Measurements from ENCODE around the gene FOSL1. TPM values are rescaled to one million over a fixed set of nuclear protein-coding genes. Genes with fewer than 3 reads are reported as not detected.

The FOSL1 gene
- total and polyA plus RNA-seq, 2 of the 13 experiments (the other 11 are each of a cell fraction or from before 2014, with no cell fraction given) = 4.0 to 4.1 TPM

DNA sequence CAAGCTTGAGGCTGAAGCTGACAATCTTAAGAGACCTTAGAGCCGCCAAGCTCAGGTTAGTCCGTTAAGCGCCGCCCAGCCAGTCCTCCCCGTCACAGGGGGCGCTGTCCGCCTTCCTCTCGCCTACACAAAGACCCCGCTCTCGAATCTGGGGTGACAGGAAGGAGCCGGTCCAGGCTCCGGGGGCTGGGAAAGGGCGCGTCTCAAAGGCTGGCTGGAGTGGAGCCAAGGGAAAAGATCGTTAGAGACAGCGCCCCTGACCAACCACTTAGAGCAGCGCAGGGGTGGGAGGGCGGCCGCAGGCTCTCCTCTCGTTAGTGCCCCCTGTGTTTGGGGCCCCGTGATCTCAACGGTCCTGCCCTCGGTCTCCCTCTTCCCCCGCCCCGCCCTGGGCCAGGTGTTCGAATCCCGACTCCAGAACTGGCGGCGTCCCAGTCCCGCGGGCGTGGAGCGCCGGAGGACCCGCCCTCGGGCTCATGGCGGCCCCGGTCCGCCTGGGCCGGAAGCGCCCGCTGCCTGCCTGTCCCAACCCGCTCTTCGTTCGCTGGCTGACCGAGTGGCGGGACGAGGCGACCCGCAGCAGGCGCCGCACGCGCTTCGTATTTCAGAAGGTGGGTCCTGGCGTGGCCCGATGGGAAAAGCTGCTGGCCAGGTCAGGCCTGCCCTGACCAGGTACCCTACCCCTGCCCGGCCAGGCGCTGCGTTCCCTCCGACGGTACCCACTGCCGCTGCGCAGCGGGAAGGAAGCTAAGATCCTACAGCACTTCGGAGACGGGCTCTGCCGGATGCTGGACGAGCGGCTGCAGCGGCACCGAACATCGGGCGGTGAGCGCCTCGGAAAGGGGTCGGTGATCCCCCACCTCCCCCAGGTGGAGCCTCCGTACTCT is 39.7 kb downstream of the FOSL1 start, which contains the start of gene MUS81 (continued):
- TF ChIP-seq, protein P1, sequence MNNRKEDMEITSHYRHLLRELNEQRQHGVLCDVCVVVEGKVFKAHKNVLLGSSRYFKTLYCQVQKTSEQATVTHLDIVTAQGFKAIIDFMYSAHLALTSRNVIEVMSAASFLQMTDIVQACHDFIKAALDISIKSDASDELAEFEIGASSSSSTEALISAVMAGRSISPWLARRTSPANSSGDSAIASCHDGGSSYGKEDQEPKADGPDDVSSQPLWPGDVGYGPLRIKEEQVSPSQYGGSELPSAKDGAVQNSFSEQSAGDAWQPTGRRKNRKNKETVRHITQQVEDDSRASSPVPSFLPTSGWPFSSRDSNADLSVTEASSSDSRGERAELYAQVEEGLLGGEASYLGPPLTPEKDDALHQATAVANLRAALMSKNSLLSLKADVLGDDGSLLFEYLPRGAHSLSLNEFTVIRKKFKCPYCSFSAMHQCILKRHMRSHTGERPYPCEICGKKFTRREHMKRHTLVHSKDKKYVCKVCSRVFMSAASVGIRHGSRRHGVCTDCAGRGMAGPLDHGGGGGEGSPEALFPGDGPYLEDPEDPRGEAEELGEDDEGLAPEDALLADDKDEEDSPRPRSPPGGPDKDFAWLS (CRISPR knock-in tag; IDR thresholded peaks at IDR 0.05; ENCODE audit: borderline replicate concordance) = no peak
- TF ChIP-seq SNAI1 (CRISPR knock-in tag; IDR thresholded peaks at IDR 0.05; ENCODE audit: borderline replicate concordance) = peak; percentile 92
- peak; percentile 35 for TF ChIP-seq ZNF781 (CRISPR knock-in tag; IDR thresholded peaks at IDR 0.05; ENCODE audit: borderline replicate concordance, not compliant biosample characterization)
- TF ChIP-seq ESRRA (CRISPR knock-in tag; IDR thresholded peaks at IDR 0.05; ENCODE audit: low read depth) = peak; percentile 53; the same call in 1 of the 2 replicates
- peak; percentile 71 for TF ChIP-seq JARID2 (CRISPR knock-in tag; IDR thresholded peaks at IDR 0.05; ENCODE audit: insufficient replicate concordance)
- TF ChIP-seq ZNF34 (CRISPR knock-in tag; IDR thresholded peaks at IDR 0.05; ENCODE audit: borderline replicate concordance) = no peak
- TF ChIP-seq, protein P2, sequence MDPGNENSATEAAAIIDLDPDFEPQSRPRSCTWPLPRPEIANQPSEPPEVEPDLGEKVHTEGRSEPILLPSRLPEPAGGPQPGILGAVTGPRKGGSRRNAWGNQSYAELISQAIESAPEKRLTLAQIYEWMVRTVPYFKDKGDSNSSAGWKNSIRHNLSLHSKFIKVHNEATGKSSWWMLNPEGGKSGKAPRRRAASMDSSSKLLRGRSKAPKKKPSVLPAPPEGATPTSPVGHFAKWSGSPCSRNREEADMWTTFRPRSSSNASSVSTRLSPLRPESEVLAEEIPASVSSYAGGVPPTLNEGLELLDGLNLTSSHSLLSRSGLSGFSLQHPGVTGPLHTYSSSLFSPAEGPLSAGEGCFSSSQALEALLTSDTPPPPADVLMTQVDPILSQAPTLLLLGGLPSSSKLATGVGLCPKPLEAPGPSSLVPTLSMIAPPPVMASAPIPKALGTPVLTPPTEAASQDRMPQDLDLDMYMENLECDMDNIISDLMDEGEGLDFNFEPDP (CRISPR knock-in tag; conservative IDR thresholded peaks at IDR 0.05) = 0 out of 2 replicates have a peak, but pooled peaks have one; percentile 55
- TF ChIP-seq MYNN (CRISPR knock-in tag; IDR thresholded peaks at IDR 0.05; ENCODE audit: low read depth) = no peak
- peak; percentile 86 for TF ChIP-seq ZNF709 (CRISPR knock-in tag; IDR thresholded peaks at IDR 0.05)
- no peak for TF ChIP-seq ZNF549 (CRISPR knock-in tag; IDR thresholded peaks at IDR 0.05)
- no peak for TF ChIP-seq SRSF4 (IDR thresholded peaks at IDR 0.05; ENCODE audit: low read depth, low read length, poor library complexity, severe bottlenecking)
- no peak for TF ChIP-seq HMGA1 (CRISPR knock-in tag; conservative IDR thresholded peaks at IDR 0.05)
- TF ChIP-seq JUN (CRISPR knock-in tag; IDR thresholded peaks at IDR 0.05) = no peak
- TF ChIP-seq GATA4 (IDR thresholded peaks at IDR 0.05; ENCODE audit: borderline replicate concordance, low read depth) = no peak
- no peak for TF ChIP-seq NFE2L2 (IDR thresholded peaks at IDR 0.05; ENCODE audit: low read length)
- TF ChIP-seq SOX13 (IDR thresholded peaks at IDR 0.05) = no peak
- TF ChIP-seq SOX13 (CRISPR knock-in tag; conservative IDR thresholded peaks at IDR 0.05 in 1 of 2, IDR thresholded peaks at IDR 0.05 in 1 of 2) = no peak
- TF ChIP-seq, protein P3, sequence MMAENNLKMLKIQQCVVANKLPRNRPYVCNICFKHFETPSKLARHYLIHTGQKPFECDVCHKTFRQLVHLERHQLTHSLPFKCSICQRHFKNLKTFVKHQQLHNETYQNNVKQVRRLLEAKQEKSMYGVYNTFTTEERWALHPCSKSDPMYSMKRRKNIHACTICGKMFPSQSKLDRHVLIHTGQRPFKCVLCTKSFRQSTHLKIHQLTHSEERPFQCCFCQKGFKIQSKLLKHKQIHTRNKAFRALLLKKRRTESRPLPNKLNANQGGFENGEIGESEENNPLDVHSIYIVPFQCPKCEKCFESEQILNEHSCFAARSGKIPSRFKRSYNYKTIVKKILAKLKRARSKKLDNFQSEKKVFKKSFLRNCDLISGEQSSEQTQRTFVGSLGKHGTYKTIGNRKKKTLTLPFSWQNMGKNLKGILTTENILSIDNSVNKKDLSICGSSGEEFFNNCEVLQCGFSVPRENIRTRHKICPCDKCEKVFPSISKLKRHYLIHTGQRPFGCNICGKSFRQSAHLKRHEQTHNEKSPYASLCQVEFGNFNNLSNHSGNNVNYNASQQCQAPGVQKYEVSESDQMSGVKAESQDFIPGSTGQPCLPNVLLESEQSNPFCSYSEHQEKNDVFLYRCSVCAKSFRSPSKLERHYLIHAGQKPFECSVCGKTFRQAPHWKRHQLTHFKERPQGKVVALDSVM (CRISPR knock-in tag; IDR thresholded peaks at IDR 0.05) = no peak
- TF ChIP-seq SNRNP70 (IDR thresholded peaks at IDR 0.05; ENCODE audit: low read depth, low read length) = no peak
- TF ChIP-seq ZNF224 (CRISPR knock-in tag; IDR thresholded peaks at IDR 0.05) = 0 out of 2 replicates have a peak, but pooled peaks have one; percentile 33
- peak; percentile 84 for TF ChIP-seq FOXC1 (CRISPR knock-in tag; IDR thresholded peaks at IDR 0.05; ENCODE audit: borderline replicate concordance)
- no peak for TF ChIP-seq CBX1 (IDR thresholded peaks at IDR 0.05; ENCODE audit: low read depth)
- TF ChIP-seq ATRX (CRISPR knock-in tag; IDR thresholded peaks at IDR 0.05; ENCODE audit: borderline replicate concordance) = no peak
- no peak; the same call in 1 of the 2 replicates for TF ChIP-seq EEA1 (CRISPR knock-in tag; IDR thresholded peaks at IDR 0.05; ENCODE audit: borderline replicate concordance)
- peak; percentile 31; the same call in 1 of the 2 replicates for TF ChIP-seq KLF9 (CRISPR knock-in tag; IDR thresholded peaks at IDR 0.05; ENCODE audit: low read depth)
